AG04450 (cell line): ENCODE measurements around the gene ETV6. TPM values are rescaled to one million over a fixed set of nuclear protein-coding genes. Genes with fewer than 3 reads are reported as not detected.

Source experiments
- CTCF ChIA-PET: fragments of 300-600, 350-600 bp; formaldehyde crosslinking; extraction: SDS; loops from one replicate; lab custom pipeline; 2022; ENCODE audit warnings: antibody characterized with exemption, inconsistent platforms; lab: Charles Lee
- POLR2A ChIA-PET: fragments of 350-600 bp; formaldehyde crosslinking; extraction: SDS; loops from one replicate; lab custom pipeline; 2021; ENCODE audit warnings: antibody characterized with exemption, inconsistent platforms; lab: Yijun Ruan, JAX
- DNase-seq: peaks from one replicate; pipeline ENCODE4 v3.0.0-alpha.2; 2011; ENCODE audit warnings: low read depth, low spot score
- H3K27ac ChIP-seq: one replicate; pipeline ENCODE4 v1.5.1; 2012; ENCODE audit warnings: low read depth, low read length, control low read depth
- H3K27me3 ChIP-seq: one replicate; pipeline ENCODE4 v1.6.0; 2012; ENCODE audit warnings: low read length; ENCODE audit not compliant: control insufficient read depth, insufficient read depth
- H3K4me3 ChIP-seq: 2 replicates; pipeline ENCODE4 v1.5.1; 2011; ENCODE audit warnings: mild to moderate bottlenecking, low read depth, low read length, control low read depth
- H3K9me3 ChIP-seq: 2 replicates; pipeline ENCODE4 v1.5.1; 2012; ENCODE audit warnings: low read length; ENCODE audit not compliant: control insufficient read depth, insufficient read depth
- polyA plus RNA-seq: library from polyadenylated mRNA; depleted of rRNA; stranded (reverse); fragments of >200 nt; gene quantifications from 2 replicates; pipeline ENCODE4 v1.2.3, GENCODE V29; 2011
- TF ChIP-seq, protein P1 (sequence below): IDR thresholded peaks from 2 replicates; pipeline ENCODE4 v1.5.1; 2011; ENCODE audit warnings: low read depth, low read length, control low read depth, inconsistent platforms

ETV6 gene
- polyA plus RNA-seq, 1 experiment, result 7.9 TPM

DNA sequence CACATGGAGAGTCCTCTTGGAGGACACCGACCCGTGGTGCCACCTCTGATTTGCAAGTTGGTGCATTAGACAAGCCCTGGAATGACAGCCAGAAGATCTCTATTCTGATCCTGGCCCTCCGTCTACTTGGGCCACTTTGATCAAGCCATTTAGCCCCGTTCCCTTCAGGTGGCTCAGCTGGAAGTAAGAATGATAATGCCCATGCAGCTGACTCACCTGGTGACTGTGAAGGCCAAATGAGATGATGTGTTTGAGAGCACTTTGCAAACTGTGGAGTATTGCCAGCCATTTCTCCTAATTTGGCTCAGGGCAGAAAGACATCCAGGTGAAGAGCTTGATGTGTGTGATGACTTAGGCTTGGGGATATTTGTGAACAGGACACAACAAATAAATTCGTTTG is 165.9 kb downstream of the ETV6 start:
- CTCF ChIA-PET, result no interaction called here

DNA sequence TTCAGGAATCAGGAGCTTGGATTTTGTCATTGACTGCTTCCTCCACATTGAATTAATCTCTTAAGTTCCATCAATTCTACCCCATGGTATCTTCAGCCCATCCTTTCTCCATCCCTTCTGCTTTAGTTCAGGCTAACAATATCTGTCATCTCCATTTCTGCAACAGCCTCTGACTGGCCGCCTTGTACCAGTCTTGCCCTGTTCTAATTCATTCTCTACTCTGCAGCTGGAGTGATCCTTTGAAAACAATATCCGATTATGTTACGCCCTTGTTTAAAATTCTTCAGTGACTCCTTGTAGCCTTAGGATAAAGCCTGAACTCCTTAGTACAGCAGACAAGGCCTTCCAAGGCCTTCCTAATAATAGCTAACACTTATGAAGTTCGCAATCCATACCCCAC is 170.2 kb downstream of the ETV6 start:
- no peak overlapping the region for H3K27ac ChIP-seq
- H3K27me3 ChIP-seq, result no peaks in the 10 kb centered on the region
- no peaks in the 10 kb centered on the region for H3K9me3 ChIP-seq
- ChIA-PET CTCF (no interaction called here), POLR2A (no interaction called here)
- H3K4me3 ChIP-seq, result no peak overlapping the region
- DNase-seq, result no peak
- TF ChIP-seq, protein P1, sequence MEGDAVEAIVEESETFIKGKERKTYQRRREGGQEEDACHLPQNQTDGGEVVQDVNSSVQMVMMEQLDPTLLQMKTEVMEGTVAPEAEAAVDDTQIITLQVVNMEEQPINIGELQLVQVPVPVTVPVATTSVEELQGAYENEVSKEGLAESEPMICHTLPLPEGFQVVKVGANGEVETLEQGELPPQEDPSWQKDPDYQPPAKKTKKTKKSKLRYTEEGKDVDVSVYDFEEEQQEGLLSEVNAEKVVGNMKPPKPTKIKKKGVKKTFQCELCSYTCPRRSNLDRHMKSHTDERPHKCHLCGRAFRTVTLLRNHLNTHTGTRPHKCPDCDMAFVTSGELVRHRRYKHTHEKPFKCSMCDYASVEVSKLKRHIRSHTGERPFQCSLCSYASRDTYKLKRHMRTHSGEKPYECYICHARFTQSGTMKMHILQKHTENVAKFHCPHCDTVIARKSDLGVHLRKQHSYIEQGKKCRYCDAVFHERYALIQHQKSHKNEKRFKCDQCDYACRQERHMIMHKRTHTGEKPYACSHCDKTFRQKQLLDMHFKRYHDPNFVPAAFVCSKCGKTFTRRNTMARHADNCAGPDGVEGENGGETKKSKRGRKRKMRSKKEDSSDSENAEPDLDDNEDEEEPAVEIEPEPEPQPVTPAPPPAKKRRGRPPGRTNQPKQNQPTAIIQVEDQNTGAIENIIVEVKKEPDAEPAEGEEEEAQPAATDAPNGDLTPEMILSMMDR, result no peak

More for the DNA sequence above, 165.9 kb downstream of the ETV6 start:
- H3K27me3 ChIP-seq, result no peaks in the 10 kb centered on the region
- H3K27ac ChIP-seq, result no peak overlapping the region
- DNase-seq, result no peak
- no peak overlapping the region for H3K4me3 ChIP-seq
- no peaks in the 10 kb centered on the region for H3K9me3 ChIP-seq
- POLR2A ChIA-PET, result no interaction called here
- TF ChIP-seq, protein P1, result no peak

DNA sequence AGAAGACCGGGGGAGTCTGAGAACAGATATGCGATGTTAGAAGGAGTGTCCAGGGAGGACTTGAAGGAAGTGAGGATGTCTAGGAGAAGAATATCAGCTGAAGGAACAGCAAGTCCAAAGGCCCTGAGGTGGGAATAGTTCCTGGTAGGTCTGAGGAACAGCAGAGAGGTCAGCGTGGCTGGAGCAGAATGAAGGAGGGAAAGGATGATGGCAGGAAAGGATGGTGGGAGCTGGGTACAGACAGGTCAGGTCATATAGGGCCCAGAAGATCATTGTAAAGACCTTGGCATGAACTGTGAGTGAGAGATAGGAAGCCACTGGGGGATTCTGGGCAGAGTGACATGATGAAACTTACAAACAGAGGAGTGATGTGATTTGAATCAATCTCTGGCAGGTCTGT is 171.0 kb downstream of the ETV6 start:
- Histone ChIP-seq H3K27me3 (no peaks in the 10 kb centered on the region), H3K27ac (no peak overlapping the region), H3K4me3 (no peak overlapping the region), H3K9me3 (no peaks in the 10 kb centered on the region)
- POLR2A ChIA-PET, result no interaction called here
- no peak for DNase-seq
- TF ChIP-seq, protein P1, result no peak
- CTCF ChIA-PET, result no interaction called here

DNA sequence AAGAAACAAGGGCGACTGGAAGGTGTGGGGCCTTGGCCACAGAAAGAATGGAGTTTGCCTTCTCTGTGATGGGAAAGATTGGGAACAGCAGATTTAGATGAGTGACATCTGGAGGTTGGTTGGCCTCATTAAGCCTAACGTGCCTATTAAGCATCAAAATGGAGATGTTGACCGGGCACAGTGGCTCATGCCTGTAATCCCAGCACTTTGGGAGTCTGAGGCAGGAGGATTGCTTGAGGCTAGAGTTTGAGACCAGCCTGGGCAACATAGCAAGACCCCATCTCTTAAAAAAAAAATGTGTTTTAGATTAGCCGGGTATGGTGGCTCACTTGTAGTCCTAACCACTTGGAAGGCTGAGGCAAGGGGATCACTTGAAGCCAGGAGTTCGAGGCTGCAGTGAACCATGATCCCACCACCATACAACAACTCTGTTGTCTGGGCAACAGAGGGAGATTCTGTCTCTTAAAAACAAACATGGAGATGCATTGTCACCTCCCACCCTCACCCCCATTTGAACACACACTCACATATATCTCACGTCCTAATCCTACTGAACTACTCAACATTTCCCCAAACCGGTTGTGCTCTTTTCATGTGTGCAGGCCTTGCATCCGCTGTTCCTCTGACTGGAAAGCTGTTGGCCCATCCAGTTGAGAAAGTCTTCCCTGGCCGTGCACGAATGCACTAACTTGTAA is 172.1 kb downstream of the ETV6 start:
- Histone ChIP-seq H3K9me3 (no peaks in the 10 kb centered on the region), H3K27ac (no peak overlapping the region), H3K27me3 (no peaks in the 10 kb centered on the region), H3K4me3 (no peak overlapping the region)
- DNase-seq, result no peak
- ChIA-PET POLR2A (no interaction called here), CTCF (interaction anchor here (1.6 kb wide), 1 partner anchor 11 kb away, joined by 4 read pairs; no protein-coding TSS in a partner anchor)
- TF ChIP-seq, protein P1, result no peak

DNA sequence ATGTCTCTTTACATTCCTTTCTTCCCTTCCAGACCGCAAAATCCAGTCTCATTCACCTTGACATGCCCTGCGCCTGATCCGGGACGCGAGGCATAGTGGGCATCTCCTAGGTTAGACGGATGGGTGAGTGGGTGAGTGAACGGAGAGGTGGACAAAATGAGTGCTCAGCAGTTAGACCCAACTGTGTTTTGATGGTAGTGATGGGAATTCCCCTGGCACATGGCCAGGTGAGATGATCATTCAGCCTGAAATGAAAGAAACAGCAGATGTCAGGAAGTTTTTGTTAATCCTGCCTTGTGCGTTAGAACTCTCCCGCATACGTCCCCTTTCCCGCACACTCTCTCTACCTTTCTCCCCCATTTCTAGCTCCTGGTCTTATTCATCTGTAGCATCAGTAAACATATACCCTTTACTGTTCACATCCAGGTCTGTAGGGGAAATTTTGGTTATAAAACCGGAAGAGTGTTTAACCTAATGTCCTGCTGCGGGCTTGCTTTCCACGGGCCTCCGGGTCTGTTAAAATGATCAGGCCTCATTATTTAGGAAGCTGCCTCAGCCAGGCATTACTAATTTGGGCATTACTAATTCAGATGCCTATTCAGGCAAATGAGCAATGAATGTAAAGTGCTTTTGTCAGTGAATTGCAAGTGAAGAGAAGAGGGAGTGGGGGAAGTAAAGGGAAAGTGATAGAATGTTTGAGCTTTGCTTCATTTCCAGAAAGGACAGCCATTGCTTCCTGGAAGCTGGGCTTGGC is 172.8 kb downstream of the ETV6 start:
- peak overlapping the region; percentile 78 for H3K27ac ChIP-seq
- peak; percentile 55 for DNase-seq
- H3K4me3 ChIP-seq, result no peak overlapping the region
- H3K27me3 ChIP-seq, result no peaks in the 10 kb centered on the region
- TF ChIP-seq, protein P1, result no peak
- ChIA-PET POLR2A (interaction anchor here (1.2 kb wide), 2 partner anchors 10 to 173 kb away, joined by 4 read pairs; partner anchors contain the start of gene ETV6), CTCF (interaction anchor here (1.6 kb wide), 1 partner anchor 11 kb away, joined by 4 read pairs; no protein-coding TSS in a partner anchor)
- no peaks in the 10 kb centered on the region for H3K9me3 ChIP-seq
